SK-N-SH (cell line): ENCODE measurements around the gene CD320. TPM values are rescaled to one million over a fixed set of nuclear protein-coding genes. Genes with fewer than 3 reads are reported as not detected.

Source experiments
- CTCF ChIA-PET: fragments of 300-600, 350-600 bp; formaldehyde crosslinking; extraction: SDS; loops from one replicate; lab custom pipeline; 2021; lab: Yijun Ruan, JAX
- POLR2A ChIA-PET: fragments of 350-600 bp; sonication (Branson Sonifier 250); formaldehyde crosslinking; extraction: SDS; loops from one replicate; lab custom pipeline; 2020; ENCODE audit warnings: antibody characterized with exemption, inconsistent platforms; lab: Yijun Ruan, JAX
- DNase-seq: peaks from one replicate; pipeline ENCODE4 v3.0.0; 2012
- H2AFZ ChIP-seq: fragments of 200-600 bp; sonication (generic); 2 replicates; pipeline ENCODE4 v1.8.1; 2016; ENCODE audit warnings: antibody characterized with exemption, mild to moderate bottlenecking, low read depth
- H3F3A ChIP-seq: fragments of 200-600 bp; sonication (generic); replicated peaks from 2 replicates; pipeline ENCODE3; 2016; ENCODE audit warnings: antibody characterized with exemption, mild to moderate bottlenecking; ENCODE audit not compliant: insufficient read depth
- H3K27ac ChIP-seq, 2 experiments: fragments of 200-500 bp in 1 of 2; fragments of 200-600 bp in 1 of 2; sonication (Bioruptor generic) in 1 of 2; sonication (generic), shearing (Covaris generic) in 1 of 2; 2 replicates each; pipeline versions ENCODE4 v1.5.1 to v1.6.1; 2014 to 2016; ENCODE audit warnings: low read depth in 2 of 2, inconsistent platforms in 1 of 2, low read length in 1 of 2, mild to moderate bottlenecking in 1 of 2, mixed read lengths in 1 of 2
- H3K27me3 ChIP-seq: fragments of 200-600 bp; sonication (generic), shearing (Covaris generic); 2 replicates; pipeline ENCODE4 v1.6.1; 2016; ENCODE audit warnings: mixed run types; ENCODE audit not compliant: insufficient read depth
- H3K36me3 ChIP-seq, 2 experiments: fragments of 200-500 bp in 1 of 2; fragments of 200-600 bp in 1 of 2; sonication (Bioruptor generic) in 1 of 2; sonication (generic) in 1 of 2; replicated peaks in 1 of 2; 2 replicates each; pipeline versions ENCODE3 to v1.5.1; 2014 to 2016; ENCODE audit warnings: low read length in 1 of 2, mild to moderate bottlenecking in 1 of 2; ENCODE audit not compliant: insufficient read depth in 2 of 2, control insufficient read depth in 1 of 2
- H3K4me1 ChIP-seq, 2 experiments: fragments of 200-500 bp in 1 of 2; fragments of 200-600 bp in 1 of 2; sonication (Bioruptor generic) in 1 of 2; sonication (generic), shearing (Covaris generic) in 1 of 2; 2 replicates each; pipeline versions ENCODE4 v1.5.1 to v1.6.1; 2014 to 2016; ENCODE audit warnings: low read depth in 1 of 2, low read length in 1 of 2, mixed run types in 1 of 2; ENCODE audit not compliant: insufficient read depth in 2 of 2, control insufficient read depth in 1 of 2
- H3K4me2 ChIP-seq: fragments of 200-600 bp; sonication (generic), shearing (Covaris generic); 2 replicates; pipeline ENCODE4 v1.6.1; 2017; ENCODE audit warnings: mixed run types
- H3K4me3 ChIP-seq, 2 experiments: fragments of 200-500 bp in 1 of 2; fragments of 200-600 bp in 1 of 2; sonication (Bioruptor generic) in 1 of 2; sonication (generic), shearing (Covaris generic) in 1 of 2; 2 replicates each; pipeline versions ENCODE4 v1.5.1 to v1.8.1; 2014 to 2016; ENCODE audit warnings: low read depth in 2 of 2, inconsistent platforms in 1 of 2, low read length in 1 of 2, mild to moderate bottlenecking in 1 of 2, mixed read lengths in 1 of 2, moderate library complexity in 1 of 2
- H3K79me2 ChIP-seq: fragments of 200-600 bp; sonication (generic); 2 replicates; pipeline ENCODE4 v1.8.1; 2017; ENCODE audit warnings: mild to moderate bottlenecking; ENCODE audit not compliant: insufficient read depth
- H3K9ac ChIP-seq: fragments of 200-600 bp; sonication (generic); 2 replicates; pipeline ENCODE4 v1.6.1; 2017; ENCODE audit warnings: mixed run types
- H3K9me2 ChIP-seq: fragments of 200-600 bp; sonication (generic); 2 replicates; pipeline ENCODE4 v1.6.1; 2017; ENCODE audit warnings: mixed run types
- H3K9me3 ChIP-seq: fragments of 200-600 bp; sonication (generic); 2 replicates; pipeline ENCODE4 v1.6.1; 2017; ENCODE audit warnings: mixed run types, mild to moderate bottlenecking, moderate library complexity
- H4K20me1 ChIP-seq: fragments of 200-600 bp; sonication (generic); 2 replicates; pipeline ENCODE4 v1.6.1; 2017; ENCODE audit warnings: mild to moderate bottlenecking, mixed run types; ENCODE audit not compliant: insufficient read depth
- EZH2phosphoT487 ChIP-seq: fragments of 200-600 bp; sonication (generic); IDR thresholded peaks from 2 replicates; pipeline ENCODE4 v1.6.1; 2017; ENCODE audit warnings: low read depth, mixed run types, mild to moderate bottlenecking, antibody characterized with exemption, moderate library complexity, borderline replicate concordance
- FOXM1 ChIP-seq: IDR thresholded peaks from 2 replicates; pipeline ENCODE4 v1.4.0; 2012; ENCODE audit warnings: low read depth, mild to moderate bottlenecking
- GABPA ChIP-seq: IDR thresholded peaks from 2 replicates; pipeline ENCODE4 v1.4.0; 2012; ENCODE audit warnings: low read depth, mild to moderate bottlenecking
- JUND ChIP-seq: IDR thresholded peaks from 2 replicates; pipeline ENCODE4 v1.4.0; 2012
- MEF2A ChIP-seq: IDR thresholded peaks from 2 replicates; pipeline ENCODE4 v1.4.0; 2012; ENCODE audit warnings: low read depth, borderline replicate concordance
- MXI1 ChIP-seq: IDR thresholded peaks from 2 replicates; pipeline ENCODE4 v1.6.1; 2012; ENCODE audit warnings: mild to moderate bottlenecking, low read depth, low read length, improper control_type of control experiment
- NRF1 ChIP-seq: IDR thresholded peaks from 2 replicates; pipeline ENCODE4 v1.6.1; 2012; ENCODE audit warnings: low read depth, mild to moderate bottlenecking, low read length
- PBX3 ChIP-seq: IDR thresholded peaks from 2 replicates; pipeline ENCODE4; 2012
- RAD21 ChIP-seq: IDR thresholded peaks from 2 replicates; pipeline ENCODE4 v1.6.1; 2012; ENCODE audit warnings: mild to moderate bottlenecking, low read length
- RCOR1 ChIP-seq: fragments of 150-350 bp; IDR thresholded peaks from 2 replicates; pipeline ENCODE4 v1.6.1; 2017; ENCODE audit warnings: antibody characterized with exemption, low read length
- REST ChIP-seq: IDR thresholded peaks from 2 replicates; pipeline ENCODE4 v1.6.1; 2012; ENCODE audit warnings: mild to moderate bottlenecking, low read depth, low read length, moderate library complexity
- SMC3 ChIP-seq: IDR thresholded peaks from 2 replicates; pipeline ENCODE4 v1.6.1; 2012; ENCODE audit warnings: low read depth, low read length, improper control_type of control experiment
- USF1 ChIP-seq: IDR thresholded peaks from 2 replicates; pipeline ENCODE4 v1.4.0; 2012; ENCODE audit warnings: low read depth, borderline replicate concordance
- WGBS: methylation state at CpG from one replicate; pipeline ENCODE4 v1.1.6; 2017; ENCODE audit warnings: low lambda C conversion rate; 5-methylcytosine and 5-hydroxymethylcytosine counted together
- polyA plus RNA-seq, 3 experiments: library from polyadenylated mRNA; depleted of rRNA; stranded (reverse); fragments of >200 nt; gene quantifications; 2 replicates each; pipeline ENCODE4 v1.2.3, GENCODE V29; 2012

Gene CD320
- polyA plus RNA-seq, 1 of the 3 experiments (the other 2 are of a cell fraction) = 129 TPM

- Histone ChIP-seq H4K20me1 (no peaks in the 10 kb centered on the region), H3K4me3 (no peak overlapping the region), H3K36me3 (peaks cover 8 to 15% of the 10 kb centered on the region in 2 experiments), H3K4me2 (no peak overlapping the region), H3K4me1 (peaks cover 4 to 10% of the 10 kb centered on the region in 2 experiments; a peak in 2 of 4 replicates), H3K9me3 (no peaks in the 10 kb centered on the region), H3K9me2 (no peaks in the 10 kb centered on the region), H3K9ac (no peak overlapping the region), H3K27me3 (no peaks in the 10 kb centered on the region), H2AFZ (no peak overlapping the region), H3F3A (peaks cover 6% of the 10 kb centered on the region), H3K27ac (no peak overlapping the region), H3K79me2 (peaks cover 10% of the 10 kb centered on the region; the same call in 1 of the 2 replicates)
- CTCF ChIA-PET = interaction anchor here (0.9 to 1.0 kb wide), 2 partner anchors 23 to 269 kb away, joined by 3 to 4 read pairs; no protein-coding TSS in a partner anchor
- no peak for DNase-seq
- POLR2A ChIA-PET = interaction anchor here (2.1 kb wide), 1 partner anchor 10 kb away, joined by 5 read pairs; the partner anchor contains the start of genes NDUFA7 and RPS28
- WGBS = 78% methylated on average over 13 of the region's 16 CpGs
- TF ChIP-seq REST (no peak), EZH2phosphoT487 (no peak), RCOR1 (no peak), MXI1 (no peak), JUND (no peak), MEF2A (no peak), FOXM1 (no peak), GABPA (no peak), SMC3 (no peak), PBX3 (no peak), USF1 (no peak), NRF1 (no peak), RAD21 (no peak)
Measured at GRCh38 chr19:8311461-8312260, 3.5 kb upstream of the CD320 start.
